ENCODE results near the gene RFX4.

Gene RFX4

DNA sequence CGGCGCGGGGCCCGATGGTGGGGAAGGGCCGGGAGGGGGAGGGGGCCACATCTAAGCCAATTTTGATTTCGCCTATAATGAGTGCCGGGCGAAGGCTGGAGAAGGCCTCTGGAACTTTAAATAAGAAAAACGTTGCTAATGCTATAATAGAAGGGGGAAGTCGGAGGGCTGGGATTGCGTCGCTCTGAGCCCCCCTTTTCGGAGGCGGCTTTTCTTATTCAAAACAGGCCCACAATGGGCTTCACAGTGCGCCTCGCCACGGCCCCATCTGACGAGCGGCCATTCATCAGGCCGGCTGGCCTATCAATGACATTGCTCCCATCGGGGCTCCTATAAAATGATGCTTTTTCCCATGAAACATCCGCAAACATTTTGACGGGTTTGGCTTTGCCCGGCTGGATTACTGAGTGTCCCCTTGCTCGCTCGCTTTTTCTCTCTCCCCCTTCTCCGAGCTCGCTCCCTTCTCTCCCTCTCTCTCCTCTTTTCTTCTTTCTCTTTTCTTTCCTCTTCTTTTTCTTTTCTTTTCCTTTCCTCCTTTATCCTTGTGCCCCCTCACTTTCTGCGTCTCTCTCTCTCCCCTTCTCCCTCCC lies at the start of gene RFX4:
RFX4 (plus strand) TSS at position 364 of the 590 bp plus-strand sequence. CDS start 317 bp downstream, outside the sequence.
- no peak for FAIRE-seq

DNA sequence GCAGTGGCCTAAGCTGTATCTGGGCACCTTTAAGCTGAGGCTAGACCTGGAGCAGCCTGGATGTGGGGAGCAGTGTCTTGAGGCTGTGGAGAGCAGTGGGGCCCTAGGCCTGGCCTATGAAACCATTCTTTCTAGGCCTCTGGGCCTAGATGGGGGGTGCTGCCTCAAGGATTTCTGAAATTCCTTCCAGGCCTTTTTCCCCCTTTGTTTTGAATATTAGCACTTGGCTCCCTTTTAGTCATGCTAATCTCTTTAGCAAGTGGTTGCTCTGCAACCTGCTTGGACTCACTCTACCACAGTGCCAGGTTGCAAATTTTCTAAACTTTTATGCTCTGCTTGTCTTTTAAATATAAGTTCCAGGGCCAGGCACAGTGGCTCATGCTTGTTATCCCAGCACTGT lies 41.6 kb upstream of the RFX4 start:
- no peak for FAIRE-seq

DNA sequence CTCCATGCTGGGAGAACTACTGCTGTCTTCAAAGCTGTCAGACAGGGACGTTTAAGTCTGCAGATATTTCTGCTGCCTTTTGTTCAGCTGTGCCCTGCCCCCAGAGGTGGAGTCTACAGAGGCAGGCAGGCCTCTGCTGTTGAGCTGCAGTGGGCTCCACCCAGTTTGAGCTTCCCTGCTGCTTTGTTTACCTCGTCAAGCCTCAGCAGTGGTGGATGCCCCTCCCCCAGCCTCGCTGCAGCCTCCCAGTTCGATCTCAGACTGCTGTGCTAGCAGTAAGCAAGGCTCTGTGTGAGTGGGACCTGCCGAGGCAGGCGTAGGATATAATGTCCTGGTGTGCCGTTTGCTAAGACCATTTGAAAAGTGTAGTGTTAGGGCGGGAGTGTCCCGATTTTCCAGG lies 31.4 kb upstream of the RFX4 start:
- FAIRE-seq = no peak

DNA sequence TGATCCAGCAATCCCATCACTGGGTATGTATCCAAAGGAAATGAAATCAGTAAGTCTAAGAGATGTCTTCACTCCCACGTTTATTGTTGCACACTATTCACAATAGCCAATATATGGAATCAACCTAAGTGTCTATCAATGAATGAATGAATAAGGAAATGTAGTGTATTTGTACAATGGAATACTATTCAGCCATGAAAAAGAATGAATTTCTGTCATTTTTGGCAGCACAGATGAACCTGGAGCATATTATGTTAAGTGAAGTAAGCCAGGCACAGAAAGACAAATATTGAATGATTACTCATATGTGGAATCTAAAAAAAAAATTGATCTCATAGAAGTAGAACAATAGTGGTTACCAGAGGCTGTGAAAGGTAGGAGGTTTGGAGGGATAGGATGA lies 30.6 kb upstream of the RFX4 start:
- FAIRE-seq = no peak

DNA sequence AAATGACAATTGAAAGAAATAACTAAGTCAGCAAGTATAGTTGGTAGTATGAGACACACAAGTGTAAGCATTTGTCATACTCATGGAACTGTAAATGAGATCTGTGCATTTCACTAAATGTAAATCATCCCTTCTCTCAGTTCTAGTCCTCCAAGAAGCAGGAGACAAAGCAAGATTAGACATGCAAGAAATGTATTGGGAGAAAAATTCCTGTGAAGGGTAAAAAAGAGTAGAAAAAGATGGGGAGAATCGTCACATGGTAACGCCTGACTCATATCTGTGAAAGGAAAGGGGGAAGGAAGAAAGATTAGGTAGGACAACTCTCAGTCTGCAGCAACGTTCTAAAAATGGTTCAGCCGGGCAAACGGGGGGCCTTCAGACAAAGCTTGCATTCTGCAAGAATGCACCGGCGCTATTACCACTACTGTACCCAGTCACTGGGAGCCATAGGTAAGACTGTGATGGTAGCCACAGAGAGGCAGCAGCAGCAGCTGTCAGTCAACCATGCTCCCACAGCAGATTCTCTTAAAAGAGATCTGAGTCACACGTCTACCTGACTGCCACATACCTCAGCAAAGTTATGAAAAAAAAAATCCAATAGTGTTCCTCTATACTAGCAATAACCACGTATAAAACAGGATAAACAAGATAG lies 18.0 kb upstream of the RFX4 start:
- no peak for FAIRE-seq

DNA sequence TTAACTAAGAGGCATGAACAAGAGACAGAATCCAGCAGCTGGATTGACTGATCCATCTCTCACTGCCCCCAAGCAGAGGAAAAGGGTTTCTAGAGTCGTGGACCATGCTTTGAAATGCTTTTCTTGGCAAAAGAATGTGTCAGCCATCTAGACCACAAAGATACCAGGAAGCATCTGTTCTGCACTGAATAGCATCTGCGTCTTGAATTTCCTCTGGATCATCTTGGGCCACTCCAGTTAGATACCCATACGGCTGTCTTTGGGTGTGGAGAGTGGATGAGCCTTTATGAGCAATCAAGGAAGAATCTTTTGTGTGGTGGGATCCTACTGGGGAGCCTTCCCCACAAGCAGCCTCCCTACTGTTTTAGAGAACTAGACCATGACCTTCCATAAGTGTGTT lies 16.0 kb upstream of the RFX4 start:
- FAIRE-seq = no peak

DNA sequence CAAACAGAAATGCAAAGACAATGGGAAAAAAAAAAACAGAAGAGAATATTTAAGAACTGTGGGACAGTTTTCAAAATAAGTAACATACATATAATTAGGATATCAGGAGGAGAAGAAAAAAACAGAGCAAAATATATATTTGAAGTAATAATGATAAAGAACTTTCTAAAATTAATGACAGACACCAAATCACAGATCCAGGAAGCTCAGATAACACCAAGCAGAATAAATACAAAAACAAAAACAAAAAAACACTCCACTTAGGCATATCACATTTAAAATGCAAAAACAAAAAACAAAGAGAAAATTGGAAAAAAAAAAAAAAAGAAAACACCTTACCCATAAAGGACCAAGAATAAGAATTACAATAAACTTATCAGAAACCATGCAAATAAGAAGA lies 9.6 kb upstream of the RFX4 start:
- FAIRE-seq = no peak

DNA sequence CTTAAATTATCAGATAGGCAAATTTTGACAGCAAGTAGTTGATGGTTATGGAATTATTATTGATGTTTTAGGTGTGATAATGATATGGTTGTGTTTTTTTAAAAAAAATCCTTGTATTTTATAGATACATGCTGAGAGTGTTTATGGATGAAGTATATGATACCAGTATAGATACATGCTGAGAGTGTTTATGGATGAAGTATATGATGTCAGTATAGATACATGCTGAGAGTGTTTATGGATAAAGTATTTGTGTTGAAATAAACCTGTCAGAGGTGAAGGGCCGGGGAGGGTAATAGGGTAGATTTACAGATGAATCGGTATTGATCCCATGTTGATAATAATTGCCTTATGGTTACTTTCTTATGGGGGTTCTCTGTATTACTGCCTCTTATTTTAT lies 6.0 kb upstream of the RFX4 start:
- FAIRE-seq = no peak

DNA sequence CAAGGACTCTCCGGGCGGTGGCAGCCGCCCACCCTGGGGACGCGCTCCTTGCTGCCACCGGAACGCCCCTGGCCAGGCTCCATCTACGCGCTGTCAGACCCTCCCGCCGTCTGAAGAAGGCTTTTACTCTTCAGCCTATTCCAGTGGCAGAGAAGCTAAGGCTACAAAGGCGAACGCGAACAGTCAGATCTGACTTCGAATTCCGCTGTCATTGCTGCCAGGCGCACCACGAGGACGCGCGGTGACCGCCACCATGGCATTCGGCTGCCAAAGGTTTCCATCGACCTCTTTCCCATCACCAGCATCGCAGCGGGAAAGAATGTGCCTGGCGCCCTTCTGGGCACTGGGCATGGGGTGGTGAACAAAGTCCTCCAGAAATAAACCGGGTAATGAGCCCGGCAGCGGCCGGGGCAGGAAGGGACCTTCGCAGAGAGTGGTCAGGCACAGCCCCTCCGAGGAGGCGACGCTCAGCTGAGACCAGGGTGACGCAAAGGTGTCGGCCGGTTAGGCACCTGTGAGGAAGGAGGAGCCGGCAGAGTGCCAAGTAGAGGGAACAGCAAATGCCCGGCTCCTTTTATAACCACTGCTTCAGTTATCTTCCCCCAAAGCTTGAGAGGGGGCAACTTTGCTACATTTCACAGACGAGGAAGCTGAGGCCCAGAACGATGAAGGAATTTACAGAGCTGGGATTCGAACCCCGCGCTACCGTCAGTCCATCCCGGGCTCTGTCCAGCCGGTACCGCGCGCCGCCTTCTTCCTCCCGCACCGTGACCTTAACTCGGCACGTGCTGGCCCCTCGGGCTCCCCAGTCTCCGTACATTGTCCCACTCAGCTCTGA lies 1.9 kb upstream of the RFX4 start:
- no peak for FAIRE-seq

DNA sequence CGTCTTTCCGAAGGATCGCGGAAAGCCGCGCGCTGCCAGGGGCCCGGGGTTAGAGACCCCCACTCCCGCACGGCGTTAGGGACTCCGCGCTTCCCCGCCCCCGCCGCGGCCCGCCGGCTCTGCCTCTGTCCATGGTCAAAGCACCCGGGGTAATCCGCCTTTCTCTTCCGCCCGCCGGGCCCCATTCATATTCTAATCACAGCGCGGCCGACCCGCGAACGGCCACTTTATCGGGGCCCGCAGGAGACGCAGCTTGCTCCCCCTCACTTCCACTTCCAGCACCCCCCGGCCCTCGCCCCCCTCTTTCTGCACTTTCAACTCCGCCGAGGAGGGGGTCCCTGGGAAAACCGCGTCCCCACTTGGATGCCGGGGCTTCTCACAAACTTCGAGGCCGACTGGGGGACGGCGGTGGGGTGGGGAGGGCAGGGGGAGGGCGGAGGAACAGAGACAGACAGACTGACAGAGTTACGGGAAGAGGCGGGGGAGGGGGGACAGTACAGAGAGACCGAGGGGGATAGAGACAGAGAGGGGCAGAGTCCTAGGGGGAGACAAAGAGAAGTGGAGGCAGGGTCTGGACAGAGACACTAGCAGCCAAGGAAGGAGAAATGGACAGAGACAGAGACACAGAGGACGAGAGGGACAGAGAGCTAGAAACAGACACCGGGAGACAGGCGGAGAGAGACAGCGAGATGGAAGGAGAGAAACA lies 1.1 kb upstream of the RFX4 start:
- no peak for FAIRE-seq

DNA sequence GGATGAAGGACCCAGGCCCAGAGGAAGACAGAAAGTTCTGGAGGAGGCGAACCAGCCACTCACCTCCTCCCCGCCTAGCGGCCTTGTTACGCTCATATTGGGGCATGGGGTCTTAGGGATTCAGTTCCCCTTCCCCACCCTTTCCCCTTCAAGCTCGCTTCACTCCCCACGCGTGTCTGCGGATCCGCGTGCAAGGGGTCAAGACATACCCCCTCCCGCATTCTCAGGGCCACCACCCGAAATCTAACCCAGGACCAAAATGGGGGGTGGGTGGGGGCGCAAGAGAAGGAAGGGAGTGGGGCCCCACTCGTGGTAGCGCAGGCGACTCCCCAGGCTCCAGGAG lies 584 bp upstream of the RFX4 start:
- no peak for FAIRE-seq

DNA sequence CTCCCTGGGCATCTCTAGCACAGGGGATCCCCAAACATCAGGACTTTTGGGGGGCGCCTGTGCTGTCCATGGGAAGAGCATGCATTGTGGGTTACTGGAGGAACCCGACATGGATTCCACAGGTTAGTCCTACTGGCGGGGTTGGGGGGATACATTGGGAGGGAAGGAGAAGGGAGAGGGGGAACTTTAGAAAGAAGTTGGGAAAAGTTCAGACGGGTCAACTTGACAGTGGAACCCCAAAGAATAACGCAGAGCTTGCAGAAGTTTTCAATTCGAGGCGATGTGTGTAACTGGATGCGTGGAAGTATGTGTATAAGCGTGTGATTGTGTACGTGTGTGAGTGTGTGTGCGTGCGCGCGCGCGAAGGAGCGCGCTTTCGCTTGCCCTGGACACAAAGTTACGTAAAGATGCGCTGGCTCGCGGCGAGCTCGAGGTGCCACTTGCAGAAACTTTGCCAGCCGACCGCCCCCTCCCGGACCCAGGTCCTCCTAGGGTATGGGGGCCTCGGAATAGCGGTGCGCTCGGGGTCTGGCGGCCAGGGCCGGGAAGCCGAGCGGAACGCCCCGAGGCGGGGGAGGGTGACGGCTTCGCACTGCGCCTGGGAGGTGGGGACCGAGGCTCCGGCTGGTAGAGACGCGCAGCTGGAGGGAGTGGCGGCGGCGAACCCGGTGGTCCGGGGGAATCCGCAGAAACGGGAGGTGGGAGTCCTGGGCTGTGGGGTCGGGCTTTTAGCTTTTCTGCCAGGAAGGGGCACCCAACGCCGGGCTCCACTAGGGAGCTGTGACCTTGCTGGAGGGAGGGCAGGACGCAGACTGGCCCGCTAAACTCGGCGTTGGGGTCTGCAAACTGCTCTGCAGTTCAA lies 669 bp downstream of the RFX4 start:
- FAIRE-seq = no peak

DNA sequence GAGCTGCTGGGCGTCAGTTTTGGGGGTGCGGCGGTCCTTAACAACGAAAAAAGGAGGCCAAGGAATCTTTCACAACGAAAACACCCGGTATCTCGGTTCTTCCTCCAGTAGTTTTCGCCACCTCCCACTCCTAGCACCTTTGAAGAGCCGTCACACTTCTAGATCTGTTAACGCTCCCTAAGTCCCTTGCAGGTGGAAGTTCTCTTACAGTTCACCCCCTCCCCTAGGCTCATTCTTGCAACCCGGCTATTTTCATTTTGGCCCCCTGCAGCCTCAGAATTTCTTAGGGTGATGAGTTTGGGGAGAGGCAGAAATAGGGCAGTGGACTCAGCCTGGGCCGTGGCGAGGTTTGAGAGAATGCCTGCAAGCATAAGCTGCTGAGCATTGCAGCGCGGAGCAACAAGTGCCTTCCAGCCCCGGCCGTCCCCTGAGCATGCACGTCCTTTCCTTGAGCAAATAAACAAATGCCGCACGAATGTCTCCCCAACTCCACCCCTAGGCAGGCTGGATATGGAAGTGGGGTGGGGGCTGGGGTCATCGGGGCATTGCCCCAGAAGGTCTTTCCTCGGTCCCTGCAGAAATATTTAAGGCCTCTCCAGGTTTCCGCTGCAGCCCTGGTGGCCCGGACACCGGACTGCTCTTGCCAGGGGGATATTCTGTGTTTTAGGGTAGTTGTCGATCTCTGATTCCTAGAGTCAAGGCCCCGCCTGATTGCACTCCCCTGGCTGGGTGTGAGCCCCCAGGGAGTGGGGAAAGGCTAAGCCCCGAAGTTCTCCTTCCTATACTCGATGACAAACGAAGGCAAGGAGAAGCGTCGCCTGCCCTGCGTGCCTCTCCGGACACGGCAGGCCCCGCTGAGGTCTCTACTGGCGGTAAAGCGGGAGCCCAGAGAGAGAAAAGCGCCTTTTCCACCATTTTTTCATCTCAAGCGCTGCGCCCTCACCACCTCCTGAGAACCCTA lies 1.6 kb downstream of the RFX4 start:
- no peak for FAIRE-seq

DNA sequence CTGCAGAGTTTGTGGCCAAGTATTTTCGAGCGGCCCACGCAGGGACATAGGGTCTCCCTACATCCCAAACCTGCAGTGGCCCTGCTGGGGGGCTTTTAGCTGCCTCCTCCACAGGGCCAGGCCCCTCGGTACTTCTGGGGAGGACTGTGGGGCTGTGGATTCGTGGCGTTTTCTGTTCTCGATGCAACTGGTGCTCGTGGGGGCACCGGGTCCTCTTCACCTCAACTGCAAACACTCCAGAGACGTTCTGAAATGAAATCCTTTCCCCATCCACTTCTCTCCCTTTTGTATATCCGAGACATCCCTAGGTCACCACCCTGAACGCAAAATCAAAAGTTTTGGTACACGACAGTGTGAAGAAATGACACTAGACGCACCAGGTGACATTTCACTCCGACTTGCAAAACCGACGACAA lies 2.3 kb downstream of the RFX4 start:
- FAIRE-seq = no peak

DNA sequence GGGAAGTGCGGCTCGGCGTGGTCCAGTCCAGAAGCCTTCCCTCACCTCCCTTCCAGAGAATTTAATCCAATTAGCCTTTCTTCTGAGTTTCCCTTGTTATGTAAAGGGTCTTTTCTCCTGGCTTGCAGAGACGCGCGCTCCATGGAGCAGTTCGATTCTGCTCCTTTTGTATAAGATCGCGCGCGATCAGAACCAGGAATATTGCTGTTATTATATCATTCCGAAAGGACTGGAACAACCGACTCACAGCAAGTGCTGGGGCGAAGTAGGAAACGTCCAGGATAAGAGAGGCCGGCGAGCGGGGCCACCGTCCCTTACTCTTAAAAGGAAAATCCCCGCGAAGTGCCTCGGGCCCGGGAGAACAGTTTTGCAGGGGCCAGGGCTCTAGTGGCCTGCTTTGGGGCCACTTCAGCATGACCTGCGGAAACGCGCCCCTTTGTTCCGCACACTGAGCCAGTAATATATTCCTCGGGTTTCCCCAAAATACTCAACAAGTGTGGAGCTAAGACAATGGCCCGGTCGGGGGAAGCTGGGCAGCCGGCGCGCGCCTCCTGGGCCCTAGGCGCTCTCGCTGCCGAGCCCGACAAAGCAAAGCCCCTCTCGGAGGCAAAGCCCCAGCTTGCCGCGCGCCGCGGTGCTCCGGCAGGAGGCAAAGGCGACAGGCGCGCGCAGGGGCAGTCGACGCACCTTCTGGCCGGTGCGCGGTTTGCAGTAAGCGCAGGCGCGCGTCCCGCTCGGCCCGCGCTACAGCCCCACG lies 2.9 kb downstream of the RFX4 start:
- no peak for FAIRE-seq

DNA sequence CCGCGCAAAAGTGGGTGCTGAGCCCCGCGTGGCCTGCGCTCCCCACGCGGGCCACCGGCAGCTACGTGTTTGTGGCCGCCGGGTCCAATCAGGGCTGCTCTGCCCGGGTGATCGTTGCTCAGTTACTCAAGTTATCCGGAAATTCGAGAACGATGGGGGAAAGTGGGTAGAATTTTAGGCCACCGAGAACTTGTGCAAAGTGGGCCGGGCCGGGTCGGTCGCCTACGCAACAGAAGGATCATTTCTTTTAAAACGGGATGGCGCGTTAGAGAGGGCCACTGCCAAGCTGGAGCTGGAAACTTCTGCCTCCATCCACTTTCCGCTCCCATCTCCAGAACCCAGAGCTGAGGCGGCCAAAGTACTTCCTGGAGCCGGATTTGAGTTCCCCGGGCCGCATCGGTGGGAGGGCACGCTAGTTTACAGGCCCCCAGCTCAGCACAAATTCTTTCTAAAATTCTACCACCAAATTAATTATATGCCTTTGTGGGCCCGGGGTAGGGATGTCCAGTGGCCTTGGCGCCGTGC lies 3.5 kb downstream of the RFX4 start:
- FAIRE-seq = no peak

DNA sequence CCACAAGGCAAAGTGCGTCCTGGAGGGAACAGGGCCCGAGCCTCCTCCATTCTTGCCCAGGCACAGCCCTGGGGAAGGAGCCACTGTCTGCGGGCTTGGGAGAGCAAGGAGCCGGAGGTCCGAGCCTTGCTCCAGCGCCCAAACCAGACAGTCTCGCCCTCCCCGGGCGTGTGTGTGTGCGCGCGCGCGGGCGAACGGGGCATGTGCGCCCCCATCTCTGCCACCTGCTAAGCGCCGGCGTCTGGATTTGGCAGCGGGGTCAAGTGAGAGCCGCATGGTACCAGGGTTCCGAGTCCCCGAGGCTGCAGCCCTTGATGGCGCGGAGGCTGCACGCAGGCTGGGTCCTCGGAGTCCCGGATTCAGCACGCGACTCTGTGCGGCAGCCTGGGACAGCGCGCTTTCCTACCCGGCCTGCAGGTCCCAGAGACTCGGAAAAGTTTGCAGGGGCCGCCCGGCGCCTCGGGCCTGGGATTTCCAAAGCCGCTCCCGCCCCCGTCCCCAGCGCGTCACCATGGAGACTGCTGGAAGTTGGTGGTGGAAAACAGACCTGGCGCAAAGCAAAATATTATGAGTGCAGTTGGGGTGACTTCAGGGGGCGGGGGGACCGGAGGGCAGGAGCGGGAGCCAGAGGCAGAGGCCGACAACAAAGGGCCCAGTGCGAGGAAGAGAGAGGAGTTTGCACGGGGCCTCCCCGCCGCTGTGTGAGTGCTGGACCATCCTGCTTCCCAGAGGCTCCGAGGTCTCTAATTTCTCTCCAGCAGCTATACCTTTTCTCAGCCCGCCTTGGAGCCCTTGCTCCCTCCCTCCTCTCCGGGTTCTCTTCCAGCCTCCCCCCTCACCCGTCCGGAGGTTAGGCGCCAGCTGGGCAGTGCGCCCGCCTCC lies 4.2 kb downstream of the RFX4 start:
- no peak for FAIRE-seq

DNA sequence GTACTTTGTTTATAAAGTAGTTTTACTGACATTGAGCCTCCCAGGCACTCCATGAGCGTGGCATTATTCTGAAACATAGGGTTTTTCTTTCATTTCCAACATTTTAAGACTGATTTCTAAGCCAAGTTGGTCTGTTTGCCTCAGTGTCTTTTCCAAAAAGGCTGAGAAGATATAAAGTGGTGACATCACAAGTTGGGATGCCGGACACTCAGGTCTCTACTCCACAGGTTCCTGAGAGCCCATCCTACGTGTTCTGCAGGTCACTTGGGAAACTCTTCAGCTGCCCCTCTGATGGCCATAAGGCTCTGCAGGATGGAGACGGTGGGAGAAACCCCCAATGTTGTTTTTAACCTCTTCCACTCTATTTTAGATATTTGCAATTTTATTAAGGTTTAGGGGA lies 6.0 kb downstream of the RFX4 start:
- FAIRE-seq = no peak

DNA sequence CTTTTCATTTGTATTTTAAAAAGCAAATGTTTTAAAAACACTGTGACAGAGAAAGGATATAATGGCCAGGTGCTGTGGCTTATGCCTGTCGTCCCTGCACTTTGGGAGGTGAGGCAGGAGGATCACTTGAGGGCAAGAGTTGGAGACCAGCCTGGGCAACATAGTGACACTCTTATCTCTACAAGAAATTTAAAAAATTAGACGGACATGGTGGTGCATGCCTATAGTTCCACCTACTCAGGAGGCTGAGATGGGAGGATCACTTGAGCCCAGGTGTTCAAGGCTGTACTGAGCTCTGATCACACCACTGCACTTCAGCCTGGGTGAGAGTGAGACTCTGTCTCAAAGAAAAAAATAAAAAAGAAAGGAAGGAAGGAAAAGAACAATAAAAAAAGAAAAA lies 7.8 kb downstream of the RFX4 start:
- FAIRE-seq = no peak

Data from endometrium (tissue), 2 donors.